NCI-H2196 (cell line): ENCODE results near the gene B4GALT4.
"Not testable (repeated sequence)": the region's sequence is repeated elsewhere in the genome, so short reads cannot be mapped to it uniquely, and the experiment has no call there.

ENCODE experiments used
- DNase-seq: peaks from one replicate; lab custom pipeline; 2025; ENCODE audit not compliant: unreplicated experiment; lab: John Stamatoyannopoulos, UW

Gene B4GALT4

GRCh38 chr3:119205209-119205608 lies 35.5 kb downstream of the B4GALT4 start:
- no peak for DNase-seq

- DNase-seq: no peak
Observed at GRCh38 chr3:119195911-119196310, 44.8 kb downstream of the B4GALT4 start.

DNA sequence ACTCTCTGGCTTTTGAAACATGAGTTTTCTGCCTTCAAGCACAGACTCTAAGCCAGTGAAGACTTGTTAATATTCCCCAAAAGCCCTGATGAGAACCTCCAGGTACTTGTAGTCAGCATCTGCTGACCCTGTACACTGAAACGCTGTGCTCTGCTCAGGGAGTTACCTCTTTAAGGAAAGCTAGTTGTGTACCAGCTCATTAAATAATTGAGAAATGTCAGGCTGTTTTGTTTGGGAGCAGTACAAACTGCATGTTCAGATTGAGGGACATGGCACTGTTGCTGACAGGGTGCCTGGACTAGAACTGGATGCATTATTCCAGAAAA lies 45.6 kb downstream of the B4GALT4 start:
- no peak for DNase-seq

DNA sequence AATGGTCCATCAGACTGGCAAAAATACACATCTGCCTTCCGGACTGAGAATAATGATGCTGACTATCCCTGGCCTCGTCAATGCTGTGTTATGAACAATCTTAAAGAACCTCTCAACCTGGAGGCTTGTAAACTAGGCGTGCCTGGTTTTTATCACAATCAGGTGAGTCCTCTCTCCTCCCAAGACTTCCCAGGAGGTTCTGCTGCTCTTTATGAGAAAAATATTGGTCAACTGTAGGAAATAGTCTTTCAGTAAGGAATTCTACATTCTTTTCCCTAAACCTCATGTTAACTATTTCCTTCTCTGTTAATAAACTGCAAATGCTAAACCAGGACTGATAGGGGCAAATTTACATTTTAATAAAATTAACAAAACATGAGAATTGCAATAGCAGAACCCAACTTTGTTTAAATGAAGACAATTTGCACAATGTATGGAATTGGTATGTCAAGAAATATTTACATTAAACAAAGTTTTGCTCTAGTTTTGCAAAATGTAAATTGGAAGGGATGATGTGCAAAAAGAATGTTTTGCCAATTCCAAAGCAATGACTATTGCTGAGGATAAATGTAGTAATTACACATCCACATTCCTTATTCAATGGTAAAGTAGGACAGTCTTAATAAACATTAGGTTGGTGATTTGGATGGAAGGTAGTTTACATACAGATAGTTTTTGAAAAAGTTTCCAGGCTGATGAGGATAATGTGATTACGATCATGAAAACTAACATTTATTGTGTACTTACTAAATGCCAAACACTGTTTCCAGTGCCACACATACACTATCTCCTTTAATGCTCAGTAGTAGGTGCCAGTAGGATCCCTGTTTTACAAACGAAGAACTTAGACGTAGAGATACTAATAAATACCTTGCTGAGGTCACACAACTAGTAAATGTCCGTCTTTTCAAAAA lies 46.2 kb downstream of the B4GALT4 start:
- DNase-seq: no peak

DNA sequence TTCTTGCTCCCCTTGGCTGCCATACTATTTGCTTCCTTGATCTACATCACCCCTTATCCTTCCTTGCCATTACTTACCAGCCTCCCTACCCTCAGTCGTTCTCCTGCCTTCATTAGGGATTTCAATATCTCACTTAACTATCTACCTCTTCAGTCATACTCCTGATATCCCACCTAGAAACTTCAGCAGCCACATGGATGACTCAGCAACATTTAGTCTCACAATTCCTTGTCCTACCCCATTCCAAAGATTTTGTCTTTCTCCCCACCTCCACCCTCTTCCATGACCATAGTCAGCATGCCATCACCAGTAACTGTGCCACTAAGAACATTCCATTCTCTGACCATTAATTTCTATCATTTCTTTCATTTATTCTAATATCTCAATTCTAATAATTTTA lies 48.9 kb downstream of the B4GALT4 start:
- DNase-seq: no peak

DNA sequence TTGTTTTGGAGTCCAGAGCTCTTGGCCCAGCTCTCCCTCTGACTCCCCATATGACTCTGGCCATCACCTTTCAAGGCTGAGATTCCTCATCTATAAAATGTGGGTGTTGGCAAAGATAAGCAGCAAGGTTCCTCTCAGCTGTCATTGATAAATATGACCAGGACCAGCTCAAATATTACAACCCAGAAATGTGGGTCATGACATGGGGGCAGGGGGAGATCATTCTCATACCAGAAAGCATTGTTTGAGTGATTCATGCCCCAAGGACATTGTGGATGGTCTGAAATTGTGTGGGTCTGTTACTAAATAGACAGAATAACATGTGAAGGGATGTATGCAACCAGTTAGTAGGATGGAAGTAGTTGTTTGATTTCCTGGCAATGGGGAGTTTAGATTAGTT lies 53.4 kb downstream of the B4GALT4 start:
- no peak for DNase-seq

DNA sequence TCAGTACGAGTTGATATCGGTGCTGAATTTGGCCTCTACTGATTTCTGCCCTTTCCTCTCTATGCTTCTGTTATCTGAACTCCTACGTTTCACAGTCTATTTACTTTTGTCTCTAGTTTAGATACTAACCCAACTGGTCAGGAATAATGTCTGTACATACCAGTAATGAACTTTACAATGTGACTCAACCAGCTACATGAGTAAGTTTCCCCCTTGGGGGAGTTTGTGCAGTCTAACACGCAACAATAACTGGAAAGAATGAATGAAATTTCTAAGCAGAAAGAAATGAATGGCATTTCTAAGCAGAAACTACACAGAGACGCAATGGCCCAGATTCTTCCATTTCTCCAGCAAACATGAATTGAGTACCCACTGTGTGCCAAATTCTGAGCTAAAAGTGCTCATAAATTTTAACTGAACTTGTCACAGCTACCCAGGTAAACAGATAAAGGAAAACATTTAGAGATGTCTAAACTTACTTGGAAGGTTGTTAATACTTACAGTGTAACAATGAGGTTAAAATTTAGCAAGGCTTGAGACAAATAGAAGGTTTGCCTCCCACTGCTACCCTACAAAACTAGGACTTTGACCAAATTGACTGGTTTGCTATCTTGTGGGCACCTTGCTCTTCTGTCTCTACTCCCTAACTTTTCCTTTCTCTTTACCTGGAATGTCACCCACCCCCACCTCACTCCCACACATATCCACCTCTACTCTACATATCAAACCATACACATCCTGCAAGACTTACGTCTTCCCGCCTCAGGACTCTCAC lies 55.7 kb downstream of the B4GALT4 start:
- DNase-seq: no peak

- DNase-seq: no peak
Observed at GRCh38 chr3:119184111-119184510, 56.6 kb downstream of the B4GALT4 start.

DNA sequence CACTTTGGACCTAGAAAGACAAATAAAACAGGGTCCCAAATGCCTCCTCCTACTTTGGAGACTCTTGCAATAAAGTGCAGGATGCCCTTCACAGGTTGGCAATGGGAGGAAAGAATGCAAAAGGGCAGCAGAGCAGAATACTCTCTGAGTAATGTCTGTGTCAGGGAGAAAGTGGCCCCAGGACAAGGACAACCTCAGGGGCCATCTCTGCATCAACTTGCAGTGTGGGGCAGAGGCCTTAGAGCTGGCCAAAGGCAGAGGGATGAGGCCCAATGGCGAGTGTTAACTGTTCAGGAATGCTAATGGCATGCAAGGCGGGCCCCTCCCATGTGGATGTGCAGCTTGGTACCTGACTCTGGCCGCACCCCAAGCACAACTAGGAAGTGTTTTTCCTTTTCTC lies 58.9 kb downstream of the B4GALT4 start:
- no peak for DNase-seq

- DNase-seq: no peak
Observed at GRCh38 chr3:119177321-119177720, 63.4 kb downstream of the B4GALT4 start.

DNA sequence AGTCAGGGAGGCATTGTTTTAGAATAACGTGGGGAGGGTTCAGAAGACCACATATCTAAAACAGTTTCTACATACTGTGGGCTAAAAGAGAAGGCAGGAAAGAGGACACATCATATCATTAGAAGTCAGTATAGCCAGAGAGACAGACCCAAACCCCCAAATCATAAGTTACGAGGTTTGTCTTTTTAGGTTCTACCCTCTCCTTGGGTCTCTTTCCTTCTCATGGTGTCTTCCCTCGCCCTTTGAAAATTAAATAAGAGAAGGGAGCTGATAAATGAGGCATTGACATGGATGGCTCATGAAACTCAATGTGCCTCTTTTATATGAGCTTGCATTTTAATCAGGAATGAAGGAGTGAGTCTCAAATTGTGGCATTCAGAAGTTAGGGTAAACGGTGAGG lies 63.9 kb downstream of the B4GALT4 start:
- no peak for DNase-seq

GRCh38 chr3:119175872-119176756 lies 64.6 kb downstream of the B4GALT4 start:
- no peak for DNase-seq

- DNase-seq: no peak
Observed at GRCh38 chr3:119173325-119173724, 67.4 kb downstream of the B4GALT4 start, which contains the start of gene UPK1B. Gene UPK1B, plus strand, starts transcription at chr3:119173598. Its CDS starts 13,144 bp downstream, at chr3:119186742.

GRCh38 chr3:119170821-119171220 lies 69.9 kb downstream of the B4GALT4 start:
- DNase-seq: no peak

DNA sequence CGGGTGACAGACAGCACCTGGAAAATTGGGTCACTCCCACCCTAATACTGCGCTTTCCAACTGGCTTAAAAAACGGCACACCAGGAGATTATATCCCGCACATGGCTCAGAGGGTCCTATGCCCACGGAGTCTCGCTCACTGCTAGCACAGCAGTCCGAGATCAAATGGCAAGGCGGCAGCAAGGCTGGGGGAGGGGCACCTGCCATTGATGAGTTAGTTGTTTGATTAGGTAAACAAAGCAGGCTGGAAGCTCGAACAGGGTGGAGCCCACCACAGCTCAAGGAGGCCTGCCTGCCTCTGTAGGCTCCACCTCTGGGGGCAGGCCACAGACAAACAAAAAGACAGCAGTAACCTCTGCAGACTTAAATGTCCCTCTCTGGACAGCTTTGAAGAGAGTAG lies 75.9 kb downstream of the B4GALT4 start:
- not testable (repeated sequence) for DNase-seq
